ENCODE results near the gene KCNJ9. TPM values are rescaled to one million over a fixed set of nuclear protein-coding genes. Genes with fewer than 3 reads are reported as not detected.
A peak's percentile ranks its signal among the peaks of the same experiment; 100 is the strongest.

Gene KCNJ9
- total and polyA plus RNA-seq, 2 of the 13 experiments (the other 11 are each of a cell fraction or from before 2014, with no cell fraction given) = not detected

DNA sequence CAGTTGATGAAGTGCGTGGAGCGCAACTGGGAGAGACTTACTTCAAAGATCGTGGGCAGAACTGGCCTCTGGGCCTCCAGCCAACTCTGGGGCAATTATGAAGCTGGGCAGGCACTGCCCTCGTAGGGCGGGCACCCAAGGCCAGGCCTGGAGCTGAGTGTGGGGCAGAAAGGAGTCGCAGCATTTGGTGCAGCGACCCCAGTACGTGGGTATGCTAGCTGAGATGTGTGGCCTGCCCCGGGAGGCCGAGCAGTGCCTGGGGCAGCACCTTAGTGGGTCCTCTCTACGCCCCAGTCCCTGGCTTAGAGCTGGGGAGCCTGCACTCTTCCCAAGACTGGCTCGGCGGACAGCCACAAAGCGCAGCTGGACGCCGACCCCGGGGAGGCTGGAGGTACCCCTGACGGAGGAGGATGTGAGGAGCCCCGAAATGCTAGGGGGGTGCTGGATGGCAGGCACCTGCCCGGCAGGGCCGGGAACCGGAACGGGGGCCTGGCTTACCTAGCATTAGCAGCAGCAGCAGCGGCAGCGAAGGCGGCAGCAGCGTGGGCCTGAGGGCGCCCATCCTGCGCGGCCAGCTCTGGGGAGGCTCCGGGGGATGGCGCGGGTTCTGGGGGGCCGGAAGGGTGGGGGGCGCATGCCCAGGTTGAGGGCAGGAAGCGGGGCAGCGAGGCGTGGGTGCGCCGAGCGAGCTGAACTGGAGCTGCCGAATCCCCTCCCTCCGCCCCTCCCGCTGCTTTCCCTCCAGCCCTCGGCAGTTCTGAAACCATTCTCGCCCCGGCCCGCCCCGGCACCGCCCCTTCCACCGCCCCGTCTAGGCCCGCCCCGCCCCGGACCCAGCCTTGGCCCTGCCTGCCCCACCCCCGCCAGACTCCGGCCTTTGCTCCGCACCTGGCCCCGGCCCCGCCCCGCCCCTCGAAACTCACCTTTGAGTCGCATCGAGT lies 16.8 kb downstream of the KCNJ9 start, which contains the start of gene IGSF8 (continued):
- TF ChIP-seq ZBED4 (CRISPR knock-in tag; IDR thresholded peaks at IDR 0.05; ENCODE audit: borderline replicate concordance) (no peak), ZFY (CRISPR knock-in tag; IDR thresholded peaks at IDR 0.05) (peak; percentile 63), BRCA1 (CRISPR knock-in tag; IDR thresholded peaks at IDR 0.05) (no peak), ZNF616 (CRISPR knock-in tag; IDR thresholded peaks at IDR 0.05; ENCODE audit: low read depth) (no peak), ZNF24 (IDR thresholded peaks at IDR 0.05) (no peak), KLF12 (CRISPR knock-in tag; IDR thresholded peaks at IDR 0.05; ENCODE audit: borderline replicate concordance) (0 out of 2 replicates have a peak, but pooled peaks have one; percentile 63), TEAD2 (CRISPR knock-in tag; IDR thresholded peaks at IDR 0.05) (no peak), ZBTB1 (CRISPR knock-in tag; IDR thresholded peaks at IDR 0.05; ENCODE audit: borderline replicate concordance) (no peak), ZNF430 (CRISPR knock-in tag; IDR thresholded peaks at IDR 0.05) (no peak), SNRNP70 (IDR thresholded peaks at IDR 0.05; ENCODE audit: low read depth, low read length) (no peak), JUN (CRISPR knock-in tag; IDR thresholded peaks at IDR 0.05) (no peak), KLF6 (CRISPR knock-in tag; IDR thresholded peaks at IDR 0.05) (no peak), CBX2 (IDR thresholded peaks at IDR 0.05; ENCODE audit: low read depth, low read length) (no peak), CBX2 (CRISPR knock-in tag; IDR thresholded peaks at IDR 0.05; ENCODE audit: low read depth) (no peak), ZBTB3 (CRISPR knock-in tag; IDR thresholded peaks at IDR 0.05; ENCODE audit: borderline replicate concordance, low read depth) (no peak), THAP11 (CRISPR knock-in tag; IDR thresholded peaks at IDR 0.05) (peak; percentile 33; the same call in 1 of the 2 replicates), AGO2 (optimal IDR thresholded peaks at IDR 0.05; ENCODE audit: low read depth, low read length) (no peak), SMC3 (IDR thresholded peaks at IDR 0.05; ENCODE audit: low read length) (no peak), ZNF746 (CRISPR knock-in tag; IDR thresholded peaks at IDR 0.05) (no peak), NFRKB (IDR thresholded peaks at IDR 0.05) (no peak), MTF2 (CRISPR knock-in tag; IDR thresholded peaks at IDR 0.05; ENCODE audit: borderline replicate concordance) (no peak), ZNF138 (CRISPR knock-in tag; IDR thresholded peaks at IDR 0.05; ENCODE audit: low read depth) (no peak), FOXM1 (CRISPR knock-in tag; IDR thresholded peaks at IDR 0.05) (no peak), ZFP37 (CRISPR knock-in tag; IDR thresholded peaks at IDR 0.05; ENCODE audit: borderline replicate concordance) (no peak), POGZ (CRISPR knock-in tag; IDR thresholded peaks at IDR 0.05) (0 out of 2 replicates have a peak, but pooled peaks have one; percentile 16), ZNF674 (CRISPR knock-in tag; IDR thresholded peaks at IDR 0.05; ENCODE audit: low read depth) (no peak)
- TF ChIP-seq, protein P1, sequence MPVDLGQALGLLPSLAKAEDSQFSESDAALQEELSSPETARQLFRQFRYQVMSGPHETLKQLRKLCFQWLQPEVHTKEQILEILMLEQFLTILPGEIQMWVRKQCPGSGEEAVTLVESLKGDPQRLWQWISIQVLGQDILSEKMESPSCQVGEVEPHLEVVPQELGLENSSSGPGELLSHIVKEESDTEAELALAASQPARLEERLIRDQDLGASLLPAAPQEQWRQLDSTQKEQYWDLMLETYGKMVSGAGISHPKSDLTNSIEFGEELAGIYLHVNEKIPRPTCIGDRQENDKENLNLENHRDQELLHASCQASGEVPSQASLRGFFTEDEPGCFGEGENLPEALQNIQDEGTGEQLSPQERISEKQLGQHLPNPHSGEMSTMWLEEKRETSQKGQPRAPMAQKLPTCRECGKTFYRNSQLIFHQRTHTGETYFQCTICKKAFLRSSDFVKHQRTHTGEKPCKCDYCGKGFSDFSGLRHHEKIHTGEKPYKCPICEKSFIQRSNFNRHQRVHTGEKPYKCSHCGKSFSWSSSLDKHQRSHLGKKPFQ (CRISPR knock-in tag; IDR thresholded peaks at IDR 0.05; ENCODE audit: insufficient replicate concordance) = no peak
